RWPE1 (cell line): Measurements from ENCODE around the gene TTLL8.

ENCODE experiments used
- CTCF ChIA-PET: fragments of 350-600 bp; sonication (Branson Sonifier 250); formaldehyde crosslinking; extraction: SDS; loops from one replicate; lab custom pipeline; 2021; lab: Yijun Ruan, JAX
- POLR2A ChIA-PET: fragments of 400-600 bp; formaldehyde crosslinking; extraction: SDS; loops from one replicate; lab custom pipeline; 2020; ENCODE audit warnings: antibody characterized with exemption; ENCODE audit not compliant: low non-redundant PET; lab: Yijun Ruan, JAX
- DNase-seq: peaks from one replicate; pipeline ENCODE4 v3.0.0; 2012; ENCODE audit warnings: low spot score
- H3K27ac ChIP-seq: fragments of 450-650 bp; 2 replicates; pipeline ENCODE4 v1.5.1; 2017
- TF ChIP-seq, protein P1 (sequence below): fragments of 450-650 bp; conservative IDR thresholded peaks from 2 replicates; pipeline ENCODE4 v1.5.1; 2017; ENCODE audit warnings: low read depth, mild to moderate bottlenecking

TTLL8 gene

DNA sequence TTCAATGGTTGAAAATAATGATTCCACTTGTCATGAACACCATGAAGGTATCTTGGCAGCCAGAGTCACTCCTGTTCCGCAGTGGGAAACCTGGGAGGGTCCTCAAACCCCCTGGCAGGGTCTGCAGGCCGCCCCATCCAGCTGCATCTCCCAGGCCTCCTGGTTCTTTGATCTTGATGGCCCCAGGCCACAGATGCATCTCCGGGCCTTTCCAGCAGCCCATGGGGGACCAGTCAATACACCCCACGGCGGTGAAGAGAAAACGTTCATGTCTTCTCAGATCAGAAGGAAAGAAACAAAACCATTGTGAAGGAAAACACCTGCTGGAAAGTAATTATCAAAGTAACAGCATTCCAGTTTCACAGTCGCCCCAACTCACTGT is 1.8 kb upstream of the TTLL8 start:
- CTCF ChIA-PET = interaction anchor here (0.7 kb wide), 1 partner anchor 292 kb away, joined by 4 read pairs; no protein-coding TSS in a partner anchor
- DNase-seq = no peak
- no peak overlapping the region for H3K27ac ChIP-seq
- TF ChIP-seq, protein P1, sequence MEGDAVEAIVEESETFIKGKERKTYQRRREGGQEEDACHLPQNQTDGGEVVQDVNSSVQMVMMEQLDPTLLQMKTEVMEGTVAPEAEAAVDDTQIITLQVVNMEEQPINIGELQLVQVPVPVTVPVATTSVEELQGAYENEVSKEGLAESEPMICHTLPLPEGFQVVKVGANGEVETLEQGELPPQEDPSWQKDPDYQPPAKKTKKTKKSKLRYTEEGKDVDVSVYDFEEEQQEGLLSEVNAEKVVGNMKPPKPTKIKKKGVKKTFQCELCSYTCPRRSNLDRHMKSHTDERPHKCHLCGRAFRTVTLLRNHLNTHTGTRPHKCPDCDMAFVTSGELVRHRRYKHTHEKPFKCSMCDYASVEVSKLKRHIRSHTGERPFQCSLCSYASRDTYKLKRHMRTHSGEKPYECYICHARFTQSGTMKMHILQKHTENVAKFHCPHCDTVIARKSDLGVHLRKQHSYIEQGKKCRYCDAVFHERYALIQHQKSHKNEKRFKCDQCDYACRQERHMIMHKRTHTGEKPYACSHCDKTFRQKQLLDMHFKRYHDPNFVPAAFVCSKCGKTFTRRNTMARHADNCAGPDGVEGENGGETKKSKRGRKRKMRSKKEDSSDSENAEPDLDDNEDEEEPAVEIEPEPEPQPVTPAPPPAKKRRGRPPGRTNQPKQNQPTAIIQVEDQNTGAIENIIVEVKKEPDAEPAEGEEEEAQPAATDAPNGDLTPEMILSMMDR = no peak
- POLR2A ChIA-PET = no interaction called here

- ChIA-PET POLR2A (no interaction called here), CTCF (interaction anchor here (0.5 to 0.7 kb wide), 3 partner anchors 88 to 311 kb away, joined by 3 to 4 read pairs (median 3); no protein-coding TSS in a partner anchor)
- peak; percentile 15 for DNase-seq
- TF ChIP-seq, protein P1 = no peak
- H3K27ac ChIP-seq = no peak overlapping the region
These were observed 1.1 kb upstream of the TTLL8 start for GRCh38 chr22:50058906-50059880.

- CTCF ChIA-PET = no interaction called here
- H3K27ac ChIP-seq = no peak overlapping the region
- DNase-seq = no peak
- POLR2A ChIA-PET = no interaction called here
- TF ChIP-seq, protein P1 = no peak
These were observed 629 bp downstream of the TTLL8 start for GRCh38 chr22:50057278-50058060.

DNA sequence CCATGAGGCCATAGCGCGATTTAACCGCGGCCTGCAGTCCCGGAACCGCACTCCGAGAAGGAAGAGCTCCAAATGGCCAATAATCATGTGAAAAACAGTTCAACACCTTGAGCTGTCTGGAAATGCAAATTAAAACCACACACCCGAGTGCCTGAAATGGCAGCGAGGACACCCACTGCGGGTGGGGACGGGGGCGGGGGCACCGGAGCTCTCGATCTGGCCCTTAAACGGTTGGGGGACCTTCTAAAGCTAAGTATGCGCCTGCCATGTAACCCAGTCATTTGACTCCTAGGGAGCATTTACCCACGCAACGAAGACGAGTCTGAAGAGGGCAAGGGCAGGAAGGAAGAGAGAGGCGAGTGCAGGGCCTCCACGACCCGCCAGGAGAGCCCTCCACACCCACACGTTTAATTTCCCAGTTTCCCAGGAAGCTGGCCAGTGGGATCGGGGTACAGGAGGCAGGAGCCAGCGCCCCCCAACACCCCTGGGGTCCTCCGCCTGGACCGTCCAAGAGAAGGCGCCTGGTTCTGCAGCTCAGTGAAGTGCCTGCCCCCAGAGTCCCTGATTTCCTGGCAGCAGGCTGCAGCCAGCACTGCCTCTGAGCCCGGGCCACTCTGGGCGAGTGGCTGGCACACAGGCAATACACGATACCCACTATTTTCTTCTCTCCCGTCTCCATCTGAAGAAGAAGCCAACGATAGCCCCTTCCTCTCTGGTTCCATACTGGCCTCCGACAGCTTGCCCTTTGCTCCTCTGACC is 1.7 kb downstream of the TTLL8 start:
- ChIA-PET CTCF (no interaction called here), POLR2A (no interaction called here)
- H3K27ac ChIP-seq = no peak overlapping the region
- no peak for DNase-seq
- TF ChIP-seq, protein P1 = no peak

- no peak overlapping the region for H3K27ac ChIP-seq
- no peak for DNase-seq
- ChIA-PET POLR2A (no interaction called here), CTCF (no interaction called here)
- TF ChIP-seq, protein P1 = no peak
These were observed 4.2 kb downstream of the TTLL8 start for GRCh38 chr22:50053861-50054260.

DNA sequence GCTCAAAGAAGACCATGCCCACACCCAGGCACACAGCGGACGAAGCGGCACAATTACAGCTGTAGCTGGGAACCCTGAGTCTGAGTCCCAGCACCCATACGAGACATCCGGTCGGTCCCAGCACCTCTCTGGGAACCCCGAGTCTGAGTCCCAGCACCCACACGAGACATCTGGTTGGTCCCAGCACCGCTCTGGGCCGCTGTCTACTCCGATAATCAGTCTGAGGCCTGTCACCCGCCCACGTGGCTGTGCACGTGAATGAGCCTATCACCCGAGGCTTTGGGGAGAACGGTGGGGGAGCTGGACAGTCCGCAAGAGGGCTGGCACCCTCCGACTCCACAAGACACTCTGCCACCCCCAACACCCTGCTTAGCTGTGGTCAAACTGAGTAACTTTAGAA is 6.2 kb downstream of the TTLL8 start:
- CTCF ChIA-PET = no interaction called here
- POLR2A ChIA-PET = no interaction called here
- TF ChIP-seq, protein P1 = no peak
- H3K27ac ChIP-seq = no peak overlapping the region
- DNase-seq = no peak
